Adrenal gland (tissue), 12 donors: ENCODE results near the gene SLC25A45. TPM values are rescaled to one million over a fixed set of nuclear protein-coding genes. Genes with fewer than 3 reads are reported as not detected.

Experiments
- DNase-seq, 7 donors: peaks; one replicate each; pipeline ENCODE4 v3.0.0-alpha.2; 2019 to 2020
- H3K27ac ChIP-seq, 5 donors: fragments of 200-600 bp; sonication (generic) in 4 of 5; 1 replicate in 3 of 5; 2 replicates in 2 of 5; pipeline versions ENCODE4 v1.5.1 to v1.8.0; 2016 to 2020; ENCODE audit warnings: mild to moderate bottlenecking in 1 of 5
- H3K27me3 ChIP-seq: fragments of 200-600 bp; 2 replicates; pipeline ENCODE4 v1.8.0; 2021
- H3K36me3 ChIP-seq, 2 donors: fragments of 200-600 bp; replicated peaks in 1 of 2; 1 replicate in 1 of 2; 2 replicates in 1 of 2; pipeline versions ENCODE4 v1.5.1 to v1.8.0; 2018 to 2022
- H3K4me1 ChIP-seq, 2 donors: fragments of 200-600 bp; replicated peaks in 1 of 2; 1 replicate in 1 of 2; 2 replicates in 1 of 2; pipeline versions ENCODE4 v1.5.1 to v1.8.0; 2018 to 2021
- H3K4me3 ChIP-seq, 4 donors: fragments of 200-600 bp; sonication (generic) in 3 of 4; one replicate each; pipeline ENCODE4 v1.5.1; 2016 to 2018
- H3K9me3 ChIP-seq, 3 donors: fragments of 200-600 bp; sonication (generic) in 1 of 3; replicated peaks in 1 of 3; 1 replicate in 2 of 3; 2 replicates in 1 of 3; pipeline versions ENCODE4 v1.5.1 to v1.8.0; 2016 to 2021
- POLR2A ChIP-seq, 2 donors: fragments of 450-650 bp; IDR thresholded peaks; one replicate each; pipeline ENCODE4 v1.6.1; 2017; ENCODE audit warnings: antibody characterized with exemption in 2 of 2, mild to moderate bottlenecking in 2 of 2, moderate library complexity in 1 of 2
- WGBS, 4 donors: extraction: QIAGEN DNeasy Blood & Tissue Kit in 2 of 4; methylation state at CpG; one replicate each; pipeline versions ENCODE4 v1.1.5 to v1.1.7; 2013 to 2017; 5-methylcytosine and 5-hydroxymethylcytosine counted together
- intact Hi-C, 2 donors: fragments of 100-400 bp; cut with DNase I; formaldehyde crosslinking; loops; one replicate each; pipeline versions ENCODE4 v1.14.1 to v1.15.0; 2022 to 2023
- polyA plus RNA-seq, 3 donors: library from polyadenylated mRNA; stranded (reverse); fragments of 200-250 nt in 2 of 3; fragments of 350-450 nt in 1 of 3; fragmentation: Illumina TruSeq in 1 of 3; extraction: RNeasy Lipid Tissue Mini Kit (QIAGEN cat#74804) in 1 of 3; gene quantifications; one replicate each; pipeline ENCODE4 v1.2.3, GENCODE V29; 2013 to 2014
- total RNA-seq, 9 donors: library from RNA; depleted of rRNA in 4 of 9; stranded (reverse); fragments of >200 nt in 4 of 9; fragments of 120-200 nt in 1 of 9; fragmentation: NEBNext Ultra II Directional in 1 of 9; extraction: Animal tissue kit (Norgen Biotek cat#: 25700) in 1 of 9; gene quantifications; one replicate each; pipeline versions ENCODE4 v1.1.0 to v1.2.4, GENCODE V29; 2013 to 2023
- TF ChIP-seq, protein P1 (sequence below), 6 experiments: fragments of 450-650 bp in 4 of 6; fragments of 200-600 bp in 2 of 6; sonication (generic) in 1 of 6; IDR thresholded peaks; 1 replicate in 5 of 6; 2 replicates in 1 of 6; pipeline versions ENCODE4 v1.5.1 to v1.8.0; 2016 to 2021; ENCODE audit warnings: antibody characterized with exemption in 6 of 6, mild to moderate bottlenecking in 2 of 6, moderate library complexity in 1 of 6
- donor health status: healthy with polysubstance abuse.
- donor health status: Bipolar disorder and iron deficiency.
- donor health status: DM: yes; HTN: yes; CAD: no.
- donor health status: DM: no; HTN: no; CAD: no.
- donor health status: DM: no; HTN: no; CAD: no.
- donor health status: DM: yes; HTN: yes; CAD: no.

Gene SLC25A45
- total and polyA plus RNA-seq, 12 donors = 1.1 to 21.0 (median 6.7) TPM

DNA sequence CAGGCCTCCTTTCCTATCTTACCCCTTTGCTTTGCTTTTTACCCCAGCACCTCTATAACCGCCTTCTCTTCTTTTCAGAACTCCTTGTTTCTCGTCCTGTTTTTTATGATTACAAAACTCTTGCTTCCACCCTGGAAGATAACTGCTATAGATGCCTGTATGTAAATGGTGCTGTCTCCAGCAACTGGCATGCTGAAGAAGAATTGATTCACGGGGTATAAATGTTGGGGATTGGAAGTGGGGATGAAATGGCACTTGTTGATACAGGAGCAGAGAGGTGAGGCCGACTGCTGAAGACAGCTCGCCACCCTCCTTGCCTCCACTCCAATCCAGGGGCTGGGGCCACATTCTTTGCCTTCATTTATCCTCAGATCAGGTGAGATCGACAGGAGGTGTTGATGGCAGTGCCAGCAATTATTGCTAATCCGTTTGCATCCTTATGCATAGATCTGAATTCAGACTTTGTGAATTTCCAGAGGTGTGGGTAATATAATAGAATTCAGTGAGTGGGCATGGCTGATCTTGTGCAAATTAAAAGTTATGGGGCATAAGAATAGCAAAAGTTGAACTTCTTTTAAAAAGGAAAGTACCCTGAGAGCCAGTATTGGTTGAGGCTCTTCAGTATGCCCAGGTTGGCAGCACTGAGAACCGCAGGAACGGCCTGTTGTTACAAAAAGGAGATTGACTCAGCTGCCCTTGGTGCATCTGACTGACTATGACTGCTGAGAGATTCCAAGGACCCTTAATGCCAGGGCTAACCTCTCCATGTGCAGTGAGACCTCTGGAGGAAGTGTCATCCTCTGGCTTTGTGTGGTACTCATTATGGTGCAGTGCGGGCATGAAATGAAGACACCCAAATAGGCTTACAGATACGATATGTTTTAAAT is 45.5 kb upstream of the SLC25A45 start:
- TF ChIP-seq, protein P1, sequence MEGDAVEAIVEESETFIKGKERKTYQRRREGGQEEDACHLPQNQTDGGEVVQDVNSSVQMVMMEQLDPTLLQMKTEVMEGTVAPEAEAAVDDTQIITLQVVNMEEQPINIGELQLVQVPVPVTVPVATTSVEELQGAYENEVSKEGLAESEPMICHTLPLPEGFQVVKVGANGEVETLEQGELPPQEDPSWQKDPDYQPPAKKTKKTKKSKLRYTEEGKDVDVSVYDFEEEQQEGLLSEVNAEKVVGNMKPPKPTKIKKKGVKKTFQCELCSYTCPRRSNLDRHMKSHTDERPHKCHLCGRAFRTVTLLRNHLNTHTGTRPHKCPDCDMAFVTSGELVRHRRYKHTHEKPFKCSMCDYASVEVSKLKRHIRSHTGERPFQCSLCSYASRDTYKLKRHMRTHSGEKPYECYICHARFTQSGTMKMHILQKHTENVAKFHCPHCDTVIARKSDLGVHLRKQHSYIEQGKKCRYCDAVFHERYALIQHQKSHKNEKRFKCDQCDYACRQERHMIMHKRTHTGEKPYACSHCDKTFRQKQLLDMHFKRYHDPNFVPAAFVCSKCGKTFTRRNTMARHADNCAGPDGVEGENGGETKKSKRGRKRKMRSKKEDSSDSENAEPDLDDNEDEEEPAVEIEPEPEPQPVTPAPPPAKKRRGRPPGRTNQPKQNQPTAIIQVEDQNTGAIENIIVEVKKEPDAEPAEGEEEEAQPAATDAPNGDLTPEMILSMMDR (IDR thresholded peaks at IDR 0.05) = no peak
- peak in 1 of 2 donors; percentile 76 for TF ChIP-seq POLR2A (IDR thresholded peaks at IDR 0.05)
- Histone ChIP-seq H3K27ac (peak overlapping the region; percentile 91 to 100 (median 100)), H3K27me3 (no peaks in the 10 kb centered on the region), H3K36me3 (peaks cover 0 to 39% of the 10 kb centered on the region in 2 donors), H3K4me3 (peak overlapping the region in 2 of 4 donors; percentile 82 to 83), H3K9me3 (no peaks in the 10 kb centered on the region), H3K4me1 (peaks cover 11 to 69% of the 10 kb centered on the region in 2 donors)
- intact Hi-C loops = no loop called here
- DNase-seq = peak; percentile 70 to 84 (median 74)
- WGBS, 4 donors = 12 to 19% (median 16%) methylated on average over 11 of the region's 11 CpGs

DNA sequence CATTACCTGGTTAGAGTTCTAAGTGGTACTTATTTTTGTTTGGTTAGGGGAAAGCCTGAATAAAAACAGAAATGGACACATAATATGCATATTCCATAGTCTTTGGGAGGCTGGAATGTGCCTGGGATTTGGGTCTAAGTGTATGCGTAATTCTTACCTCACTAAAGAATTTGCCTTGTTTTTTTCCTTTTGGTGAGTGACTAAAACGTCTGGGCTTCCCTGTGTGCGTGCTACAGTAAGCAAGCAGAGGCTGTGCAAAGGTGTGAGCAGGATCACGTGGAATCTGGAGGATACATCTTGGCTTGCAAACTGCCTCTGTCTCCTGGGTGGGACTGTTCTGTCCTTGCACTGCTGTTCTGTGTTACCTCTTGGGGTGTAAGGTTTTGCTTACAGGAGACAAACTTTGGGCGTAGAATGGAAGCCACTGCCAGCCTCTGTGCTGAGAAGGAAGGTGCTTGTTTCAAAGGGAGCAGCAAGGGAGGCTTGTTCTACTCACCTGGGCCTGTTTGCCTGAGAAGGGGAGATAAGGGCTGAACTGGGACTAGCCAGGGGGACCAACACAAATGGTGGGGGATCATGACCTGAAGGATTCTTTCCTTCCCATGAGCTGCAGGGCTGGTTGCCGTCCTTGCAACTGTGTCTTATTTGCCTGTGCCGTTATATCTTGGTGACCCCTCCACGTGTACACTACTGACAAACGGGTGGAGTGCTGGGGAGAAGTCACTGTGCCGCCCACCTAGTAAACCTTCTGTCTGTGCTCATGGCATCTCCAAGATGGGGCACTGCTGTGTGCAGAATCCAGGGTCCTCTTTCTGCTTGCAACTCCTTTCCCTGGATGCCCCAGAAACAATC is 44.6 kb upstream of the SLC25A45 start:
- Histone ChIP-seq H3K4me1 (peaks cover 6 to 61% of the 10 kb centered on the region in 2 donors), H3K4me3 (peak overlapping the region in 3 of 4 donors; percentile 82 to 84 (median 83)), H3K36me3 (peaks cover 0 to 39% of the 10 kb centered on the region in 2 donors), H3K27ac (peak overlapping the region; percentile 91 to 100 (median 100)), H3K9me3 (no peaks in the 10 kb centered on the region), H3K27me3 (no peaks in the 10 kb centered on the region)
- intact Hi-C loops = no loop called here
- DNase-seq = peak; percentile 60 to 81 (median 77)
- 9 to 18% (median 13%) methylated on average over 9 to 10 of the region's 10 CpGs for WGBS, 4 donors
- TF ChIP-seq, protein P1 (IDR thresholded peaks at IDR 0.05) = no peak
- TF ChIP-seq POLR2A (IDR thresholded peaks at IDR 0.05) = peak in 1 of 2 donors; percentile 70

DNA sequence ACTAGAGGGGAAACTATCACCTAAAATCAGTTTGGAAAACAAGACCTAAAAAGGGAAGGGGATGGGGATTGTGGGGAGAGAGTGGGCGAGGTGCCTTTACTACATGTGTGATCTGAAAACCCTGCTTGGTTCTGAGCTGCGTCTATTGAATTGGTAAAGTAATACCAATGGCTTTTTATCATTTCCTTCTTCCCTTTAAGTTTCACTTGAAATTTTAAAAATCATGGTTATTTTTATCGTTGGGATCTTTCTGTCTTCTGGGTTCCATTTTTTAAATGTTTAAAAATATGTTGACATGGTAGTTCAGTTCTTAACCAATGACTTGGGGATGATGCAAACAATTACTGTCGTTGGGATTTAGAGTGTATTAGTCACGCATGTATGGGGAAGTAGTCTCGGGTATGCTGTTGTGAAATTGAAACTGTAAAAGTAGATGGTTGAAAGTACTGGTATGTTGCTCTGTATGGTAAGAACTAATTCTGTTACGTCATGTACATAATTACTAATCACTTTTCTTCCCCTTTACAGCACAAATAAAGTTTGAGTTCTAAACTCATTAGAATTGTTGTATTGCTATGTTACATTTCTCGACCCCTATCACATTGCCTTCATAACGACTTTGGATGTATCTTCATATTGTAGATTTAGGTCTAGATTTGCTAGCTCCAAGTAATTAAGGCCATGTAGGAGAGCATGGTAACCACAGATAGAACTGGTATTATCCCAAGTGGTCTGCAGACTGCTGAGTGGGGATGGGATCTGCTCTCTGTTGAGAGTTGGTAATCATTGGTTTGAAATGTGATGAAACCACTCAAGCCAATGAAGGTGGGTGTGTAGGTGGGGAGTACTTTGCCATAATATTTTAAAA is 43.8 kb upstream of the SLC25A45 start:
- Histone ChIP-seq H3K27me3 (no peaks in the 10 kb centered on the region), H3K4me3 (peak overlapping the region; percentile 64 to 84 (median 82)), H3K36me3 (peaks cover 0 to 39% of the 10 kb centered on the region in 2 donors), H3K9me3 (no peaks in the 10 kb centered on the region), H3K4me1 (peaks cover 11 to 52% of the 10 kb centered on the region in 2 donors), H3K27ac (peak overlapping the region; percentile 91 to 100 (median 100))
- 5 to 8% (median 6%) methylated on average over 9 of the region's 9 CpGs for WGBS, 4 donors
- peak in 4 of 7 donors; percentile 28 to 54 (median 33) for DNase-seq
- intact Hi-C loops = no loop called here
- no peak for TF ChIP-seq POLR2A (IDR thresholded peaks at IDR 0.05)
- TF ChIP-seq, protein P1 (IDR thresholded peaks at IDR 0.05) = no peak
